Gastroesophageal sphincter (tissue), 3 donors: ENCODE measurements around the gene PCK1.

ENCODE experiments used
- EP300 ChIP-seq: sonication (generic); formaldehyde crosslinking; IDR thresholded peaks from one replicate; pipeline ENCODE4 v1.6.1; 2017; ENCODE audit warnings: antibody characterized with exemption, mild to moderate bottlenecking
- POLR2A ChIP-seq, 2 donors: fragments of 450-650 bp; IDR thresholded peaks; one replicate each; pipeline ENCODE4 v1.6.1; 2017; ENCODE audit warnings: antibody characterized with exemption in 2 of 2, mild to moderate bottlenecking in 2 of 2, moderate library complexity in 1 of 2
- POLR2AphosphoS5 ChIP-seq: sonication (generic); formaldehyde crosslinking; IDR thresholded peaks from one replicate; pipeline ENCODE4 v1.6.1; 2017; ENCODE audit warnings: antibody characterized with exemption
- TF ChIP-seq, protein P1 (sequence below), 4 experiments: fragments of 200-600 bp in 2 of 4; fragments of 450-650 bp in 2 of 4; sonication (generic) in 1 of 4; IDR thresholded peaks; one replicate each; pipeline ENCODE4 v1.5.1; 2017 to 2019; ENCODE audit warnings: antibody characterized with exemption in 4 of 4, mild to moderate bottlenecking in 2 of 4, moderate library complexity in 2 of 4

DNA sequence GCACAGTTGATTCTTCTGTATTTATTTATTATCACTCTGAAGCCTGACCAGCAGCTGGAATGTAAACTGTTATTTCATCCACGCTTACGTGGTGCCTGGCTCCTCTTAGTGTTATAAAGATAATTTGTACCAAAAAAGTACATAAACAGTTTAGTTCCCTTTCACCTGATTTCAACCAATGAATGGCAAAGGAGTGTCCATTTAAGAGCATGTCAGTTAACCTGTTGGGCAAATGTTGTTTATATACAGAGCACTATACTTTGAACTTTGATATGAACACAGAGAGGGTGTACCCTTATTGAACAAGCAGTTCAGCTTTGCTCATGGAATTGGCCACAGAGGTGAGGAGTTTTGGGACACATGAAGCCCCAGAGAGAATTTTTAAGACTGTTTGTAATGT lies 28.8 kb upstream of the PCK1 start:
- no peak for TF ChIP-seq POLR2AphosphoS5
- no peak for TF ChIP-seq POLR2A (IDR thresholded peaks at IDR 0.05)
- TF ChIP-seq, protein P1, sequence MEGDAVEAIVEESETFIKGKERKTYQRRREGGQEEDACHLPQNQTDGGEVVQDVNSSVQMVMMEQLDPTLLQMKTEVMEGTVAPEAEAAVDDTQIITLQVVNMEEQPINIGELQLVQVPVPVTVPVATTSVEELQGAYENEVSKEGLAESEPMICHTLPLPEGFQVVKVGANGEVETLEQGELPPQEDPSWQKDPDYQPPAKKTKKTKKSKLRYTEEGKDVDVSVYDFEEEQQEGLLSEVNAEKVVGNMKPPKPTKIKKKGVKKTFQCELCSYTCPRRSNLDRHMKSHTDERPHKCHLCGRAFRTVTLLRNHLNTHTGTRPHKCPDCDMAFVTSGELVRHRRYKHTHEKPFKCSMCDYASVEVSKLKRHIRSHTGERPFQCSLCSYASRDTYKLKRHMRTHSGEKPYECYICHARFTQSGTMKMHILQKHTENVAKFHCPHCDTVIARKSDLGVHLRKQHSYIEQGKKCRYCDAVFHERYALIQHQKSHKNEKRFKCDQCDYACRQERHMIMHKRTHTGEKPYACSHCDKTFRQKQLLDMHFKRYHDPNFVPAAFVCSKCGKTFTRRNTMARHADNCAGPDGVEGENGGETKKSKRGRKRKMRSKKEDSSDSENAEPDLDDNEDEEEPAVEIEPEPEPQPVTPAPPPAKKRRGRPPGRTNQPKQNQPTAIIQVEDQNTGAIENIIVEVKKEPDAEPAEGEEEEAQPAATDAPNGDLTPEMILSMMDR (IDR thresholded peaks at IDR 0.05), result no peak
- no peak for TF ChIP-seq EP300
